ENCODE data around the gene MAGEB1. TPM values are rescaled to one million over a fixed set of nuclear protein-coding genes. Genes with fewer than 3 reads are reported as not detected.

The MAGEB1 gene
- not detected in 2 replicates for total RNA-seq

DNA sequence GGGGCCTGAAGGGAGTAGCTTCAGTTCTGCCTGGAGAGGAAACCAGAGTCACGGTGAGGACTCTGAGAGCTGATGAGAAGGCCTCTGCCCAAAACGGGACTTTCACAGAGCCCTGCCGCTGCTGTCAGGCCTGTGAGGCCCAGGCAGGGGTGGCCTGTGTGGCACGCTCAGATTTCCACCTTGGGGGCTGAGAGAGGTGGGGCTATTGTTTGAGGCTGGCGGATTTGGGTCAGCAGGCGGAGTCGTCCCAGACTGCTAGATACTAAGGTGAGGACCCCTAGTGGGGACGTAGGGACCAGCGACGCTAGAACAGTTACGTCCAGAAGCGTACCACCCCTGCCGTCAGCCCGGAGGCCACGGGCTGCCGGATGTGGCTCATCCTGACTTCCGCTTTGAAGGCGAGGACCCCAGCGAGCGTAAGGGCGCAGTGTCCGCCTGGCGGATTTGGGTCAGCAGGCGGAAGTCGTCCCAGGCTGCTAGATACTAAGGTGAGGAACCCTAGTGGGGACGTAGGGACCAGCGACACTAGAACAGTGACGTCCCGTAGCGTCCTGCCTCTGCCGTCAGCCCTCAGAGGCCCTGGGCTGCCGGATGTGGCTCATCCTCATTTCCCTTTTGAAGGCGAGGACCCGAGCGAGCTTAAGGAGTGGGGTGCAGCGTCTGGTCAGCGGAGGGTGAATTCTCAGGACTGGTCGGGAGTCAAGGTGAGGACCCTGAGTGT lies at the start of gene MAGEB1:
Gene MAGEB1, plus strand, starts transcription at position 378 of the 721 bp plus-strand sequence. CDS start 3,348 bp downstream, outside the sequence.

GRCh38 chrX:30215357-30215843 lies 31.5 kb upstream of the MAGEB1 start, which contains the start of gene MAGEB2:
Gene MAGEB2, plus strand, starts transcription at chrX:30215563. Its CDS starts 3,018 bp downstream, at chrX:30218581.

GRCh38 chrX:30230395-30230794 lies 16.6 kb upstream of the MAGEB1 start, which contains the start of gene MAGEB3:
Gene MAGEB3, plus strand, starts transcription at chrX:30230657. Its CDS starts 5,268 bp downstream, at chrX:30235925.

DNA sequence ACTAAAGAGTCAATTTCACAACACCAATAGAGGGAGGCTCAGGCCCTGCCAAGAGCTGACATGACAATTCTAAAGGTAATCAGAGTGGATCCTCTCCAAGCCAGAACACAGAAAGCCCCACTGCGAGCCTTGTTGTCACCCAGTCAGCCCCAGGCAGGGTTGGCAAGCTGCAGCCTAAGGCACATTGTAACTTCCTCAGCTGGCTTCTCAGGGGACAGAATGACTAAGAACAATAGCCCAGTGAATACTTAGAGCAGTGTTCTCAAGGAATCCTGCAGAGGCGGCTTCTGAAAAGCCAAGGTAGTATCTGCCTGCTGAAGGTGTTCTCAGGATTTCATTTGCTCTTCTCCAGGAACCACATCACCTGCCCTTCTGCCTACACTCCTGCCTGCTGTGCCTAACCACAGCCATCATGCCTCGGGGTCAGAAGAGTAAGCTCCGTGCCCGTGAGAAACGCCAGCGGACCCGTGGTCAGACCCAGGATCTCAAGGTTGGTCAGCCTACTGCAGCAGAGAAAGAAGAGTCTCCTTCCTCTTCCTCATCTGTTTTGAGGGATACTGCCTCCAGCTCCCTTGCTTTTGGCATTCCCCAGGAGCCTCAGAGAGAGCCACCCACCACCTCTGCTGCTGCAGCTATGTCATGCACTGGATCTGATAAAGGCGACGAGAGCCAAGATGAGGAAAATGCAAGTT lies 5.1 kb upstream of the MAGEB1 start, which contains the start of gene MAGEB4:
Gene MAGEB4, plus strand, starts transcription at position 277 of the 692 bp plus-strand sequence. Its CDS starts 136 bp downstream, at position 413.

Other genes with a start within 250 kb of the MAGEB1 start
- not detected in 2 replicates for gene MAGEB2, start 31.6 kb upstream of the MAGEB1 start, total RNA-seq
- not detected in 2 replicates for gene MAGEB3, start 16.5 kb upstream of the MAGEB1 start, total RNA-seq
- gene MAGEB4, start 5.1 kb upstream of the MAGEB1 start, total RNA-seq, result not detected in 2 replicates
- gene NR0B1, start 62.2 kb downstream of the MAGEB1 start, total RNA-seq, result 0.81 TPM in 1 of 2 replicates, not detected in the other